HG03175 (cell line): ENCODE data around the gene MAP3K5.

Experiments
- ATAC-seq: cut with Tn5 transposase; IDR thresholded peaks from one replicate; pipeline ENCODE4 v1.9.1; 2021; ENCODE audit warnings: mild to moderate bottlenecking, moderate library complexity; ENCODE audit not compliant: unreplicated experiment

The MAP3K5 gene

GRCh38 chr6:136549300-136550044 lies 242.8 kb downstream of the MAP3K5 start:
- ATAC-seq, result peak; percentile 16

- ATAC-seq, result no peak
These were observed 243.5 kb downstream of the MAP3K5 start for GRCh38 chr6:136548582-136549299.

GRCh38 chr6:136547871-136548270 lies 244.4 kb downstream of the MAP3K5 start:
- no peak for ATAC-seq

- ATAC-seq, result no peak
These were observed 244.9 kb downstream of the MAP3K5 start for GRCh38 chr6:136547336-136547735.

- ATAC-seq, result no peak
These were observed 245.9 kb downstream of the MAP3K5 start for GRCh38 chr6:136546331-136546730.

GRCh38 chr6:136544326-136544725 lies 248.0 kb downstream of the MAP3K5 start:
- ATAC-seq, result no peak

- ATAC-seq, result no peak
These were observed 250.9 kb downstream of the MAP3K5 start for GRCh38 chr6:136541395-136541794.

GRCh38 chr6:136539967-136540652 lies 252.2 kb downstream of the MAP3K5 start:
- peak; percentile 42 for ATAC-seq

GRCh38 chr6:136538836-136539235 lies 253.4 kb downstream of the MAP3K5 start:
- ATAC-seq, result no peak

GRCh38 chr6:136535880-136536650 lies 256.2 kb downstream of the MAP3K5 start:
- no peak for ATAC-seq

- ATAC-seq, result no peak
These were observed 257.1 kb downstream of the MAP3K5 start for GRCh38 chr6:136535017-136535765.

GRCh38 chr6:136534268-136534667 lies 258.0 kb downstream of the MAP3K5 start:
- no peak for ATAC-seq

GRCh38 chr6:136533487-136533886 lies 258.8 kb downstream of the MAP3K5 start:
- no peak for ATAC-seq

GRCh38 chr6:136532030-136532429 lies 260.2 kb downstream of the MAP3K5 start:
- no peak for ATAC-seq

- ATAC-seq, result no peak
These were observed 262.6 kb downstream of the MAP3K5 start for GRCh38 chr6:136529710-136530109.

GRCh38 chr6:136528477-136528876 lies 263.8 kb downstream of the MAP3K5 start:
- ATAC-seq, result no peak

GRCh38 chr6:136527831-136528230 lies 264.4 kb downstream of the MAP3K5 start:
- ATAC-seq, result no peak

- no peak for ATAC-seq
These were observed 265.3 kb downstream of the MAP3K5 start for GRCh38 chr6:136526937-136527336.

- peak; percentile 49 for ATAC-seq
These were observed 265.9 kb downstream of the MAP3K5 start for GRCh38 chr6:136526196-136526930.
